GM23338 (cell line): ENCODE data around the gene COX11. TPM values are rescaled to one million over a fixed set of nuclear protein-coding genes. Genes with fewer than 3 reads are reported as not detected.

Experiments used
- ATAC-seq: fragments of 200-7000 bp; cut with Tn5 transposase; 3 replicates; pipeline ENCODE4 v1.9.1; 2020
- DNase-seq: peaks from one replicate; pipeline ENCODE4 v3.0.0-alpha.2; 2015; ENCODE audit warnings: low spot score
- H2AFZ ChIP-seq: fragments of 200-600 bp; sonication (generic); 2 replicates; pipeline ENCODE4 v1.8.0; 2016; ENCODE audit warnings: antibody characterized with exemption, mild to moderate bottlenecking, moderate library complexity
- H3F3A ChIP-seq: fragments of 200-600 bp; sonication (generic); replicated peaks from 2 replicates; pipeline ENCODE4 v1.8.0; 2017; ENCODE audit warnings: antibody characterized with exemption, mixed run types, low read depth
- H3K27ac ChIP-seq: fragments of 200-600 bp; sonication (generic); 2 replicates; pipeline ENCODE4 v1.6.1; 2016; ENCODE audit warnings: low read depth
- H3K27me3 ChIP-seq: fragments of 200-600 bp; sonication (generic); 2 replicates; pipeline ENCODE4 v1.8.0; 2016; ENCODE audit warnings: mild to moderate bottlenecking, mixed run types, moderate library complexity; ENCODE audit not compliant: insufficient read depth
- H3K36me3 ChIP-seq: fragments of 200-600 bp; sonication (generic); 2 replicates; pipeline ENCODE4 v1.8.0; 2016; ENCODE audit warnings: mild to moderate bottlenecking; ENCODE audit not compliant: insufficient read depth
- H3K4me1 ChIP-seq: fragments of 200-600 bp; sonication (generic); 2 replicates; pipeline ENCODE4 v1.8.0; 2016; ENCODE audit warnings: mild to moderate bottlenecking, moderate library complexity; ENCODE audit not compliant: insufficient read depth
- H3K4me2 ChIP-seq: fragments of 200-600 bp; sonication (generic); 2 replicates; pipeline ENCODE4 v1.7.1; 2017; ENCODE audit warnings: mixed run types
- H3K4me3 ChIP-seq: fragments of 200-600 bp; sonication (generic); 2 replicates; pipeline ENCODE4 v1.6.1; 2016; ENCODE audit warnings: mixed run types
- H3K79me2 ChIP-seq: fragments of 200-600 bp; sonication (generic); replicated peaks from 2 replicates; pipeline ENCODE4 v1.8.0; 2017; ENCODE audit warnings: mild to moderate bottlenecking; ENCODE audit not compliant: insufficient read depth
- H3K9me2 ChIP-seq: fragments of 200-600 bp; sonication (generic); 2 replicates; pipeline ENCODE4 v1.8.0; 2017; ENCODE audit not compliant: insufficient read depth
- H4K20me1 ChIP-seq: fragments of 200-600 bp; sonication (generic); replicated peaks from 2 replicates; pipeline ENCODE4 v1.8.0; 2017; ENCODE audit warnings: mild to moderate bottlenecking; ENCODE audit not compliant: insufficient read depth
- H3K27ac Mint-ChIP-seq: 2 replicates; pipeline ENCODE4 v1.8.0; 2020; ENCODE audit warnings: inconsistent platforms, mild to moderate bottlenecking, moderate library complexity, mixed read lengths
- H3K27me3 Mint-ChIP-seq: 3 replicates; pipeline ENCODE4 v1.8.0; 2022; ENCODE audit warnings: low read depth, mild to moderate bottlenecking, moderate library complexity, mixed read lengths, inconsistent platforms; ENCODE audit not compliant: insufficient read depth, poor library complexity
- H3K36me3 Mint-ChIP-seq: 3 replicates; pipeline ENCODE4 v1.8.0; 2021; ENCODE audit warnings: low read depth, mild to moderate bottlenecking, inconsistent platforms, moderate library complexity, mixed read lengths
- H3K4me1 Mint-ChIP-seq: 3 replicates; pipeline ENCODE4 v1.8.0; 2020; ENCODE audit warnings: mild to moderate bottlenecking, inconsistent platforms, mixed read lengths
- H3K4me3 Mint-ChIP-seq: 3 replicates; pipeline ENCODE4 v1.8.0; 2021; ENCODE audit warnings: moderate library complexity, mild to moderate bottlenecking, inconsistent platforms, mixed read lengths
- H3K9me3 Mint-ChIP-seq: 3 replicates; pipeline ENCODE4 v1.8.0; 2020; ENCODE audit warnings: moderate library complexity, mild to moderate bottlenecking, inconsistent platforms, mixed read lengths
- CREB1 ChIP-seq: fragments of 250-450 bp; sonication (Bioruptor Pico); IDR thresholded peaks from 2 replicates; pipeline ENCODE4 v1.5.0; 2020; ENCODE audit warnings: low read depth, mild to moderate bottlenecking, moderate library complexity
- CTCF ChIP-seq, 2 experiments: fragments of 200-600 bp in 1 of 2; sonication (generic) in 1 of 2; conservative IDR thresholded peaks; 2 replicates each; pipeline versions ENCODE4 v1.5.1 to v1.6.1; 2016 to 2017; ENCODE audit warnings: antibody characterized with exemption in 2 of 2, low read depth in 2 of 2, mild to moderate bottlenecking in 2 of 2, moderate library complexity in 1 of 2
- ETS1 ChIP-seq: IDR thresholded peaks from 2 replicates; pipeline ENCODE4 v1.6.1; 2016; ENCODE audit warnings: antibody characterized with exemption
- EZH2 ChIP-seq: fragments of 200-600 bp; sonication (generic); IDR thresholded peaks from one replicate; pipeline ENCODE4 v1.8.0; 2017; ENCODE audit warnings: antibody characterized with exemption, mild to moderate bottlenecking, low read depth; ENCODE audit not compliant: unreplicated experiment
- EZH2phosphoT487 ChIP-seq: fragments of 200-600 bp; sonication (generic); IDR thresholded peaks from one replicate; pipeline ENCODE4 v1.8.1; 2018; ENCODE audit warnings: antibody characterized with exemption; ENCODE audit not compliant: unreplicated experiment
- JUNB ChIP-seq: IDR thresholded peaks from one replicate; pipeline ENCODE4 v1.6.1; 2016; ENCODE audit warnings: antibody characterized with exemption; ENCODE audit not compliant: unreplicated experiment
- NANOG ChIP-seq: IDR thresholded peaks from 2 replicates; pipeline ENCODE4 v1.6.1; 2016; ENCODE audit warnings: antibody characterized with exemption, borderline replicate concordance
- POLR2AphosphoS5 ChIP-seq: IDR thresholded peaks from 2 replicates; pipeline ENCODE4 v1.6.1; 2016; ENCODE audit warnings: antibody characterized with exemption, low read depth
- REST ChIP-seq: IDR thresholded peaks from one replicate; pipeline ENCODE4 v1.6.1; 2018; ENCODE audit warnings: antibody characterized with exemption; ENCODE audit not compliant: unreplicated experiment
- STAT1 ChIP-seq: IDR thresholded peaks from one replicate; pipeline ENCODE4 v1.6.1; 2016; ENCODE audit warnings: antibody characterized with exemption; ENCODE audit not compliant: unreplicated experiment
- ZNF114 ChIP-seq: fragments of 250-450 bp; sonication (Bioruptor Pico); IDR thresholded peaks from 2 replicates; pipeline ENCODE4 v1.5.0; 2020; ENCODE audit warnings: mild to moderate bottlenecking, moderate library complexity
- ZNF331 ChIP-seq: fragments of 250-450 bp; sonication (Bioruptor Pico); IDR thresholded peaks from 2 replicates; pipeline ENCODE4 v1.5.0; 2020; ENCODE audit warnings: low read depth, mild to moderate bottlenecking, moderate library complexity
- ZNF462 ChIP-seq: fragments of 250-450 bp; sonication (Bioruptor Pico); IDR thresholded peaks from 2 replicates; pipeline ENCODE4 v1.5.0; 2020; ENCODE audit warnings: mild to moderate bottlenecking, moderate library complexity
- polyA plus RNA-seq: library from polyadenylated mRNA; unstranded; fragments of >200 nt; fragmentation: Nextera tagmentation; extraction: Ambion mirVana; gene quantifications from 2 replicates; pipeline ENCODE4 v1.2.1, GENCODE V29; 2016
- total RNA-seq: library from RNA; depleted of rRNA; stranded (reverse); fragments of >200 nt; shearing (Covaris generic); gene quantifications from 2 replicates; pipeline ENCODE4 v1.2.3, GENCODE V29; 2014

COX11 gene
- total and polyA plus RNA-seq, 2 experiments from 2014 or later: 53.7 to 56.7 TPM

- H3K4me1 ChIP-seq: no peaks in the 10 kb centered on the region
- no peaks in the 10 kb centered on the region for H3K27me3 Mint-ChIP-seq
- peaks cover 2% of the 10 kb centered on the region for H4K20me1 ChIP-seq
- H3K27ac Mint-ChIP-seq: peak overlapping the region; percentile 83
- no peaks in the 10 kb centered on the region for H3K9me3 Mint-ChIP-seq
- peak; percentile 49 for DNase-seq
- no peak overlapping the region for H3K4me3 Mint-ChIP-seq
- peak; percentile 78 for ATAC-seq
- no peaks in the 10 kb centered on the region for H3K27me3 ChIP-seq
- H3F3A ChIP-seq: no peaks in the 10 kb centered on the region
- TF ChIP-seq ETS1 (no peak), ZNF462 (CRISPR knock-in tag) (no peak), REST (no peak), JUNB (no peak), NANOG (no peak), EZH2phosphoT487 (no peak), EZH2 (no peak), ZNF331 (CRISPR knock-in tag) (no peak), STAT1 (no peak), POLR2AphosphoS5 (no peak; the same call in 1 of the 2 replicates), CTCF (conservative IDR thresholded peaks at IDR 0.05; ENCODE audit: low read depth in 2 of 2) (no peak), ZNF114 (CRISPR knock-in tag) (no peak), CREB1 (no peak)
- H3K36me3 ChIP-seq: peaks cover 27% of the 10 kb centered on the region; the same call in 1 of the 2 replicates
- H3K4me2 ChIP-seq: no peak overlapping the region
- peaks cover 83% of the 10 kb centered on the region for H3K36me3 Mint-ChIP-seq
- H3K9me2 ChIP-seq: no peaks in the 10 kb centered on the region
- H2AFZ ChIP-seq: no peak overlapping the region
- H3K4me3 ChIP-seq: no peak overlapping the region
- H3K79me2 ChIP-seq: no peaks in the 10 kb centered on the region
- H3K27ac ChIP-seq: no peak overlapping the region
- H3K4me1 Mint-ChIP-seq: peaks cover 12% of the 10 kb centered on the region; the same call in 2 of the 3 replicates
Measured at GRCh38 chr17:54956791-54957190, 11.7 kb downstream of the COX11 start.
